Peyer's patch (tissue), 4 donors: ENCODE measurements around the gene TMEM187. TPM values are rescaled to one million over a fixed set of nuclear protein-coding genes. Genes with fewer than 3 reads are reported as not detected.

Source experiments
- DNase-seq, 3 donors: peaks; one replicate each; pipeline ENCODE4 v3.0.0-alpha.2; 2017 to 2019
- H3K27ac ChIP-seq, 4 donors: fragments of 200-600 bp; sonication (generic); one replicate each; pipeline ENCODE4 v1.5.1; 2016 to 2019
- H3K27me3 ChIP-seq, 2 donors: fragments of 200-600 bp; sonication (generic); one replicate each; pipeline ENCODE4 v1.5.1; 2019
- H3K36me3 ChIP-seq, 3 donors: fragments of 200-600 bp; sonication (generic); one replicate each; pipeline ENCODE4 v1.5.1; 2016 to 2019
- H3K4me1 ChIP-seq, 4 donors: fragments of 200-600 bp; sonication (generic); one replicate each; pipeline ENCODE4 v1.5.1; 2016 to 2019
- H3K4me3 ChIP-seq, 4 donors: fragments of 200-600 bp; sonication (generic); 1 replicate in 3 of 4; 2 replicates in 1 of 4; pipeline ENCODE4 v1.5.1; 2016 to 2019; ENCODE audit warnings: mild to moderate bottlenecking in 1 of 4
- H3K9me3 ChIP-seq, 4 donors: fragments of 200-600 bp; sonication (generic); one replicate each; pipeline ENCODE4 v1.5.1; 2016 to 2019; ENCODE audit warnings: mild to moderate bottlenecking in 1 of 4
- POLR2A ChIP-seq, 2 donors: fragments of 450-650 bp; IDR thresholded peaks; one replicate each; pipeline ENCODE4 v1.5.1; 2017; ENCODE audit warnings: antibody characterized with exemption in 2 of 2, mild to moderate bottlenecking in 2 of 2, moderate library complexity in 2 of 2
- total RNA-seq, 4 donors: library from RNA; depleted of rRNA; stranded (reverse); fragments of >200 nt; gene quantifications; one replicate each; pipeline ENCODE4 v1.1.0, GENCODE V29; 2016
- TF ChIP-seq, protein P1 (sequence below), 6 experiments: fragments of 450-650 bp in 4 of 6; fragments of 200-600 bp in 2 of 6; sonication (generic) in 1 of 6; IDR thresholded peaks; one replicate each; pipeline ENCODE4 v1.5.1; 2017 to 2019; ENCODE audit warnings: antibody characterized with exemption in 6 of 6, mild to moderate bottlenecking in 3 of 6, moderate library complexity in 1 of 6

TMEM187 gene
- total RNA-seq, 4 donors from 2014 or later = 10.7 to 32.6 (median 12.8) TPM

DNA sequence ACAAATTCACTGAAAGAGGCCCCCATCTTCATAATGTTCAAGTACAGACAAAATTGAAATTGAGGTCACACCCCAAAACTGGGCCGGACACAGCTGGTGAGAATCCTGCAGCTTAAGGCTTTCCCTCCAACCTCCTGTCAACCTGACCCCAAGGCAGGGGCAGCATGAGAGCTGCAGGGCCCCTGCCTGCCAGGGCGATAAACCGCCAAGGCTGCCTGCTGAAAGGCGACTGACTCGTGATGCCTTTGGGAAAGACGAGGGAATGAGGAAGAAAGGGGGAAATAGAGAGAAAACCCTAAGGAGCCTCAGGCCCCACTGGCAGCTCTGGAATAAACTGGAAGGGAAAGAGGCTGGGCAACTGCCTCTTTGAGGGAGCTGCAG lies 54.5 kb downstream of the TMEM187 start:
- no peaks in the 10 kb centered on the region for H3K27me3 ChIP-seq
- H3K36me3 ChIP-seq = peaks cover 0 to 27% (median 0%) of the 10 kb centered on the region in 3 donors
- H3K27ac ChIP-seq = no peak overlapping the region
- H3K4me1 ChIP-seq = peaks cover 0 to 11% (median 0%) of the 10 kb centered on the region in 4 donors
- no peaks in the 10 kb centered on the region for H3K9me3 ChIP-seq
- TF ChIP-seq, protein P1, sequence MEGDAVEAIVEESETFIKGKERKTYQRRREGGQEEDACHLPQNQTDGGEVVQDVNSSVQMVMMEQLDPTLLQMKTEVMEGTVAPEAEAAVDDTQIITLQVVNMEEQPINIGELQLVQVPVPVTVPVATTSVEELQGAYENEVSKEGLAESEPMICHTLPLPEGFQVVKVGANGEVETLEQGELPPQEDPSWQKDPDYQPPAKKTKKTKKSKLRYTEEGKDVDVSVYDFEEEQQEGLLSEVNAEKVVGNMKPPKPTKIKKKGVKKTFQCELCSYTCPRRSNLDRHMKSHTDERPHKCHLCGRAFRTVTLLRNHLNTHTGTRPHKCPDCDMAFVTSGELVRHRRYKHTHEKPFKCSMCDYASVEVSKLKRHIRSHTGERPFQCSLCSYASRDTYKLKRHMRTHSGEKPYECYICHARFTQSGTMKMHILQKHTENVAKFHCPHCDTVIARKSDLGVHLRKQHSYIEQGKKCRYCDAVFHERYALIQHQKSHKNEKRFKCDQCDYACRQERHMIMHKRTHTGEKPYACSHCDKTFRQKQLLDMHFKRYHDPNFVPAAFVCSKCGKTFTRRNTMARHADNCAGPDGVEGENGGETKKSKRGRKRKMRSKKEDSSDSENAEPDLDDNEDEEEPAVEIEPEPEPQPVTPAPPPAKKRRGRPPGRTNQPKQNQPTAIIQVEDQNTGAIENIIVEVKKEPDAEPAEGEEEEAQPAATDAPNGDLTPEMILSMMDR (IDR thresholded peaks at IDR 0.05) = no peak
- TF ChIP-seq POLR2A (IDR thresholded peaks at IDR 0.05) = no peak
- no peak for DNase-seq
- no peak overlapping the region for H3K4me3 ChIP-seq

DNA sequence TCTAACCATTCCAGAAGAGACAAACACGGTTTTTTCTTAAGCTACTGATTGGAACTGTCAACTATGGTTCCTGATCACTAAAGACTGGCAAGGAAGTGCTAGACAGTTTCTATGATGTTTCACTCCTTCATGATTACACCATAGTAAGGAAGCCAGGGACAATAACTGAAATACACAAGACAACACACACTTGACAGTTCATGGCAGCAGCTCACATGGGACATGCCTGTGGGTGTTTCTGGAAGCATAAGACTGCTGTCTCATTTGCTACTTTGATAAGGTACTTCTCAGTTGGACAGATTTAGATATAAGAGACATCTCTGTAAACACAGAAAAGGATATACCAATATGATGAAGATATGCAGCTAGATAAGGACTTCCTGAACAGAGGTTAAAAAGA lies 55.4 kb downstream of the TMEM187 start:
- Histone ChIP-seq H3K4me3 (no peak overlapping the region), H3K27me3 (no peaks in the 10 kb centered on the region), H3K27ac (no peak overlapping the region), H3K4me1 (peaks cover 0 to 11% (median 0%) of the 10 kb centered on the region in 4 donors), H3K36me3 (peaks cover 0 to 30% (median 0%) of the 10 kb centered on the region in 3 donors), H3K9me3 (no peaks in the 10 kb centered on the region)
- DNase-seq = no peak
- no peak for TF ChIP-seq POLR2A (IDR thresholded peaks at IDR 0.05)
- TF ChIP-seq, protein P1 (IDR thresholded peaks at IDR 0.05) = no peak

DNA sequence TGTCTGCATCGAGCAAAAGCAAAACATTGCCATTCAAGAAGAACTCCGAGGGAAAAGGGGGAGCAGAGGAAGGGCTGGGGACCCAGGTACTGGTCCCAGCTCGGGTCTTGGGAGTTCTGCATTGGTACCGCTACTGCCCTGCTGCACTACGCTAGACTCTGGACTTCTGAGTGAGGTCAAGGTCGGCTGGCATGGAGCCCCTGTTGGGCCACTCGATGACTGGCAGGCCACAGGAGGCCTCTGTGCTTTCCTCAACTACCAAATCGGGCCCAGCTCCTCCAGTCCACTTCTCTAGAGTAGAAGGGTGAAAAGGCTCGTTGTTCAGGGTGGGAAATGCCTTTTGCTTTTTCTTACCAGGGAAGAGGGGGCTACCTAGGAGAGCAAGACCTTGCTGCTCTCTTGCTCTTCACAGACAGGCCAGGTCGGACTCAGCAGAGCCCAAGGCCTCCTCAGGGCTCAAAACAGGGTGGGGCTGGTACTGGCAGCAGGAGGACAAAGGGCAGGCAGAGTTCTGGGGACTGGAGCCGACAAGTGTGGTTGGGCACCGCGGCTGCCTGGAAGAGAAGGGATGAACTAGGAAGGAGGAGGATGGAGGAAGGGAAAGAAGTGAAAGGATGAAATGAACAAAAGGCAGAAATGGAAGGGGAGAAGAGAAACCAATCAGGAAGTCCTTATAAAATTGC lies 56.1 kb downstream of the TMEM187 start:
- H3K9me3 ChIP-seq = no peaks in the 10 kb centered on the region
- H3K27me3 ChIP-seq = no peaks in the 10 kb centered on the region
- H3K4me3 ChIP-seq = no peak overlapping the region
- peaks cover 0 to 30% (median 0%) of the 10 kb centered on the region in 3 donors for H3K36me3 ChIP-seq
- H3K27ac ChIP-seq = peak overlapping the region in 2 of 4 donors; percentile 31 to 64
- peak in 2 of 3 donors; percentile 67 to 73 for DNase-seq
- peak in 1 of 2 donors; percentile 8 for TF ChIP-seq POLR2A (IDR thresholded peaks at IDR 0.05)
- TF ChIP-seq, protein P1 (IDR thresholded peaks at IDR 0.05) = no peak
- H3K4me1 ChIP-seq = peaks cover 0 to 11% (median 0%) of the 10 kb centered on the region in 4 donors

DNA sequence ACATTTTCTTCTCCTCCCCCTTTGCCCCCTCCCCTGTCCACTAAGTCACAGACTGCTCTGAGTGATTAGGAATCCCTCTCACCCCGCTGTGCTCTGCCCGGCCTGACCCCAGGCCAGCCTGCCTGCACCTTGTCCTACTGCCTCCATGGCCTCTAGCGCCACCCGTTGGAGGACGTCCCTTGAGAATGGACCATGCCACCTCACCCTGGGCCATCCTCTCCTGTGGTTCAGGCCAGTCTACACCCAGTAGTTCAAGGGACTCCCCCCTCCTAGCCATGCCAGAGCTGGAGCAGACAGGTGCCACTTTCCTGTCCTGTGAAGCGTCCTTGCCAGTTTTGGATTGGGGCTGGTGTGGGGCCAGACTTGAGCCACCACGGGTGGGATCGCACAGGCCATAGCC lies 56.9 kb downstream of the TMEM187 start:
- Histone ChIP-seq H3K27me3 (no peaks in the 10 kb centered on the region), H3K4me3 (no peak overlapping the region), H3K27ac (peak overlapping the region in 2 of 4 donors; percentile 31 to 64), H3K9me3 (no peaks in the 10 kb centered on the region), H3K36me3 (peaks cover 0 to 30% (median 0%) of the 10 kb centered on the region in 3 donors), H3K4me1 (peaks cover 0 to 11% (median 0%) of the 10 kb centered on the region in 4 donors)
- TF ChIP-seq, protein P1 (IDR thresholded peaks at IDR 0.05) = peak in 3 of 6 experiments; percentile 19 to 36 (median 24)
- TF ChIP-seq POLR2A (IDR thresholded peaks at IDR 0.05) = no peak
- peak in 2 of 3 donors; percentile 68 to 71 for DNase-seq

DNA sequence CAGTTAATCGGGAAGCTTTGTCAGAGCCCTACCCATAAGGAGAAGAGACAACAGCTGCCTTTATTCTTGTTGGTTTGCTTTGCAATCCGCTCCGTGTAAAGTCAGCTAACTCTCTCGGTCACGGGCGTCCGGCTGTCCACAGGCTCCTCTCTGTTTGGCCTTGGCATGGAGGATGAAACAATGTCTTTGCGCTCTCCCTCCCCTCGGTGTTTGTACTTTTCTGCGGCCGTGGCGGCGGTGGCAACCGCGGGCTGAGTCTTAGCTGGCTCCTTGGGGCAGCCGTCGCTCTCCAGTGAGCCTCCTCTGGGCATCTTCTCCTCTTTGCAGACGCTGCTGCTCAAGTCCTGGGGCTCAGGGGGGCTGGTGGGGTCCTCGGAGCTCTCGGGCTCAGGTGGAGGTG lies 57.7 kb downstream of the TMEM187 start:
- H3K27ac ChIP-seq = no peak overlapping the region
- H3K4me1 ChIP-seq = peaks cover 0 to 11% (median 0%) of the 10 kb centered on the region in 4 donors
- H3K27me3 ChIP-seq = no peaks in the 10 kb centered on the region
- no peak overlapping the region for H3K4me3 ChIP-seq
- peaks cover 0 to 30% (median 0%) of the 10 kb centered on the region in 3 donors for H3K36me3 ChIP-seq
- no peak for DNase-seq
- no peak for TF ChIP-seq POLR2A (IDR thresholded peaks at IDR 0.05)
- TF ChIP-seq, protein P1 (IDR thresholded peaks at IDR 0.05) = no peak
- no peaks in the 10 kb centered on the region for H3K9me3 ChIP-seq
